GM19099 (cell line): Measurements from ENCODE around the gene FAM114A1.

Source experiments
- POLR2A ChIP-seq: IDR thresholded peaks from 3 replicates; pipeline ENCODE4 v1.6.1; 2011; ENCODE audit warnings: low read depth; ENCODE audit not compliant: insufficient read length; ENCODE audit errors: extremely low read depth

Gene FAM114A1

DNA sequence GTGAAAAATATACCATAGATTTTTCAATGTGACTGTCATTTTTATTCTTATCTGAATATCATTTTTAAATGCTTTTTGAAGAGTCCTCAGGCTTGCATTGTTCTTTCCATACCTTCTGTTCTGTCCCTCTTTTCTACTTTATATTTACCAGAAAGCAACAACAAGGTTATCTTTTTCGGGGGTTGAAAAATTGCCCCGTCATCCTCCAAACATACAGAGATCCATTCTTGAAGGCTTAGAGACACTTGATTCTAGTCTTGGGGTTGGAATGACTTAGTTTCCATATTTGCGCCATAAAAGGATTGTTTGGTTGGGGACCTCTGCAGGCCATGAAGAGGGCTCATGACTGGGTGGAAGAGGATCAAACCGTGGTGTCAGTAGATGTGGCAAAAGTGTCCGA, 63.5 kb downstream of the FAM114A1 start:
- no peak for TF ChIP-seq POLR2A

- no peak for TF ChIP-seq POLR2A
Observed at GRCh38 chr4:38935391-38936073, 67.9 kb downstream of the FAM114A1 start.

- no peak for TF ChIP-seq POLR2A
Observed at GRCh38 chr4:38939165-38939564, 71.6 kb downstream of the FAM114A1 start.

DNA sequence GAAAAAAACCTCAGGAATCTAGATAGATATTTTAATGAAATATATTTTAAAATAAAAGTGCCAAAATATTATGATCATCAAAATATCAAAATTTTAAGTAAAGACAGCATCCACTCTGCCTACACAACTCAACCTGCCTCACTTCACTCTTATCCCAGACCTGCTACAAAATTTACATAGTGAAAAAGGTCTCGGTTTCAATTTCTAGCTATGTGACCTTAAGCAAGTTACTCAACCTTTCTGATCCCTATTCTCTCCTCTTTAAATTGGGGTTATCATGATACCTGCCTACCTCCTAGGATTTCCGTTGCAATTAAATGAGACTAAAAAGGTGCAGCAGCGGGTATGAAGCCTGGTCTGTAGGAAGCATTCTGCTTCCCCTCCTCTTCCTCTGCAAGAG, 72.9 kb downstream of the FAM114A1 start:
- TF ChIP-seq POLR2A: no peak

- TF ChIP-seq POLR2A: no peak
Observed at GRCh38 chr4:38943343-38943742, 75.7 kb downstream of the FAM114A1 start.

- TF ChIP-seq POLR2A: no peak
Observed at GRCh38 chr4:38944440-38944839, 76.8 kb downstream of the FAM114A1 start.

GRCh38 chr4:38946919-38947318, 79.3 kb downstream of the FAM114A1 start:
- no peak for TF ChIP-seq POLR2A

DNA sequence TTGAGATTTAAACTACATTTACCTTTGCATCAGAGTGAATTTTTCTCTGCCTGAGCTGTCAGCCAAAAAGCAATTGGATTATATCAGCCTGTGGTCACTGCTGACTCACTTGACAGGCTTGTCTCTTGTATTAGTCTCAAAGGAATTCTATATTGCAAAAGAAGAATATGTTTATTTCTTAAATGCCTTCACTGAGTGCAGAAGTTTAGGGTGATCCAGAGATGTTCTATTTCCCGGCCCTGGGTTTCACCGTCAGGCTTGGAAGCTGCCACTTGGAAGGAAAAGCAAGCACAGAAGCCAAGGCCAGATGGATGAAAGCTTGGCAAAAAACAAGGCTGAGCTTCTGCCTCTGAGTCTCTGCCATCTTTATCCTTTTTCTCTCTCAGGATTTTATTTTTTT, 80.9 kb downstream of the FAM114A1 start:
- TF ChIP-seq POLR2A: no peak

DNA sequence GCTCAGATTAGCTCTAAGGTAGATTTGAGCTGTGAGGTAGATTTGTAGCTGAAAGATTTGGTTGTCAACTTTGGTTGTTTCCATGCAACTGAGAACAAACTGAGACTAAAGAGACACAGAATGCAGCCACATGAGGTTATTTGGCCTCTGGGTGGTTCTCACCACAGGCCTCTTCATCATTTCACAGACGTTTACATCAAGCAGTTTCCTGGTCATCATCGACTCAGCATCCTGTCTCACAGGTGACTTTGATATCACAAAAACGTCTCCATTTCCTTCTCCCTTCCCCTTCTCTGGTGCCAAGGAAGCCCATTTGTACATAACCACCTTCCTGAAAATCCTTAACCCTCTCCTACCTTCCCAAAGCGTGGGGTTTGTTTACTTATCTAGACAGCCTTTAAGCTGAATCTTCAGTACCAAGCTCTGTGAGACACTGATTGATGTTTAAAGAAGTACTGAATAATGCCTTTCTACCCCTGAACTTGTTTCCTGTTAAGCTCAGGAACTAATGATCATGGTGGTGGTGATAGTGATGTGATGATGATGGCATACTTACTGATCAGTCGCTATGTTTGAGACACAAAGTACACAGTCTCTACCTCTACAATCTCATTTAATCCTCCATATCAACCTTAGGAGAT, 81.9 kb downstream of the FAM114A1 start:
- TF ChIP-seq POLR2A: no peak

DNA sequence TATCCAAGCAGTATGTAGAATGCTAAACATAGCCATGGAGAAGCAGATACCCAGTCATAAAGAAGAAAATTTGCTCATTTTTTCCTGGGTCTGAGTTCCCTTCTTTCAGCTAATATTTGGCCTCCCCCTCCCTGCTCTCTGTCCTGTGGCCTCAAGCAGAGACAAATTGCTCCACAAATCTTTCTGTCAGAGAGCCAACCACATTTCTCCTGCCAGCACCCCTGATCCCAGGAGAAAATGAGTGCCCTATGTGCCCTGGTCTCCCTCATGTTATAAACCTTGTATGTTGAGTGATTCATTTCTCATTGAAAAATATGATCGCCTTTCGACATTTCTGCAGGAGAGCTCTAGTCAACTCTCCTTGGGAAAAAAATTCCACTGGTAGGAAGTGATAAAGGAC, 82.6 kb downstream of the FAM114A1 start:
- no peak for TF ChIP-seq POLR2A

DNA sequence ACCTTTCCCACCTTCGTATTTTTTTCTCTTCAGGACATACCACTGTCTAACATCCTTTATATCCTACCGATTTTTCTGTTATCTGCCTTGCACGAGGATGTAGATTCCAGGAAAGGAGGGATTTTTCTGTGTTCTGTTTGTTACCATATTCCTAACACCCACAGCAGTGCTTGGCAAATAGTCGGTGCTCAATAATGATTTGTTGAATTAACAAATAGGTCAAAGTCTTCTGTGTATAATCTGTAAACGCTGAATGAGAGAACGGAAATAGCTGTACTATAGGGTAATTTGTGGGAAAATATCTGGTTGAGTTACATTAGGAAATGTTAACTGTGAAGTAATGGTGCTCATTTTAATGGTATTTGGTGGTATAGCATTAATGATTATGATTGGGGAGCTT, 83.1 kb downstream of the FAM114A1 start:
- no peak for TF ChIP-seq POLR2A

GRCh38 chr4:38951598-38951997, 84.0 kb downstream of the FAM114A1 start:
- no peak for TF ChIP-seq POLR2A

GRCh38 chr4:38952017-38952416, 84.4 kb downstream of the FAM114A1 start:
- TF ChIP-seq POLR2A: no peak

- TF ChIP-seq POLR2A: no peak
Observed at GRCh38 chr4:38954727-38955126, 87.1 kb downstream of the FAM114A1 start.

- TF ChIP-seq POLR2A: no peak
Observed at GRCh38 chr4:38955957-38956356, 88.4 kb downstream of the FAM114A1 start.

GRCh38 chr4:38957261-38957815, 89.7 kb downstream of the FAM114A1 start:
- TF ChIP-seq POLR2A: no peak

- no peak for TF ChIP-seq POLR2A
Observed at GRCh38 chr4:38957893-38958292, 90.3 kb downstream of the FAM114A1 start.

DNA sequence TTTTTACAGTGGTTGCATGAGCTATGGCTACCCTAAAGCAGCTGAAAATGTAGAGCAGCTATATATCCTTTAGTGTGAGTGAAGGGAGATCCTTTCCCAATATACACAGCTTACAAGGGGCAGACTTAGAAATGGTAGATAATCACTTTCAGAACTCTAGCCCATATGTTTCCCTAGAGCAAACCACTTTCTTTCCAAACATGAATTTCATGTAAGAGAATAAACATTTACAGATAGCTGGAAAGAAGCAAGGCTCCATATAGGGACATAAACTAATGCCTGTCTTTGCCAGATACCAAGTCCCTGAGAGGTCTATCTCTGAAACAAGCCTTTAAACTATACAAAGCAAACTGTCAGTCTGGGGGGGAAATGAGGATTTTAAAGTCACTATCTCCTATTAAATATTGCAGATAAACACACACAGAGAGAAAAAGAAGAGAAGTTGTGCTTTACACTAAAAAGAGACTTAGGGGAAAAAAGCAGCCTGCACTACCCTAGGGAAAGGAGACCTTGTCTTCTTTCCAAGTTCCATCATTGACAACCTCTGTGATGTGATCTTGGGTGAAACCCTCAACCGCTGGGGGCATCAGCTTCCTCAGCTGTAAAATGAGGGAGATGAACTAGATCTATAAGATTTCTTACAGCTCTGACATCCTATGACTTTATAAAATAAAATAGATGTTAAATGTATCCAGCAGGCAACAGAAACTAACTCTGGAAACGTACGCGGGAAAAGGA, 91.0 kb downstream of the FAM114A1 start:
- no peak for TF ChIP-seq POLR2A
